ENCODE measurements around the gene EPHB1.

The EPHB1 gene

DNA sequence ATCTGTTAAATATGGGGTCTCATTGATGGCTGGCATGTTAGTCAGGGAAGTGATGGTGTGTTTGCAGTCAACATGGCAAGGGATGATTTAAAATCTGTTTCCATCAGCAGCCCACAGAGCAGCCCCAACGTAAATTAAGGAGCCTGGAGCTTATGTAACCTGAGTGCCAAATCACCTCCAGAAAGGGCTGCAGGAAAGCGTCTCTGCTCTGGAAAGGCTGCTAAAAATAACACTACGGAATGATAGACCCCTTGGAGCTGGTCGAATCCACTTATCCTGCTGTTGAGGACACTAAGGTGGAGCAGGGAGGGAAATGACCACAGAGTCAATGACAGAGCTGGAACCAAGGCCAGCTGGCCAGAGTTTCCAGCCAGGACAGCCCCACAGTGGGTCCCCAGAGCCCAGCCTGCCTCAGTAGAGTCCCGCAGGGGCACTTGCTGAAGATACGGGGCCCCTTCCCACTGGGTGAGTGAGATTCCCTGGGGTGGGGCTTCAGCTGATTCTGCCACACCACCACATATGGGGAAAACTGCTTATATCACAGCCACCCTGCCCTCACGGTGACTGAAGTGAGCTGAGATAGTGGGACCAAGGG, 63.5 kb downstream of the EPHB1 start:
- Histone ChIP-seq H3K36me3 (ENCODE audit: control insufficient read depth, insufficient read depth, low read length) (no peaks in the 10 kb centered on the region), H3K4me3 (ENCODE audit: insufficient read depth, low read depth, low read length) (no peak overlapping the region), H3K27me3 (ENCODE audit: control insufficient read depth, insufficient read depth, low read length, poor library complexity, severe bottlenecking) (no peaks in the 10 kb centered on the region), H3K27ac (ENCODE audit: insufficient read depth, low read depth, low read length, poor library complexity, severe bottlenecking) (no peak overlapping the region), H3K4me1 (ENCODE audit: control insufficient read depth, insufficient read depth, low read length) (no peaks in the 10 kb centered on the region), H3K9me3 (ENCODE audit: control insufficient read depth, low read length) (no peaks in the 10 kb centered on the region)
- 76 to 77% methylated on average over 6 to 7 of the region's 7 CpGs for WGBS, 2 experiments

DNA sequence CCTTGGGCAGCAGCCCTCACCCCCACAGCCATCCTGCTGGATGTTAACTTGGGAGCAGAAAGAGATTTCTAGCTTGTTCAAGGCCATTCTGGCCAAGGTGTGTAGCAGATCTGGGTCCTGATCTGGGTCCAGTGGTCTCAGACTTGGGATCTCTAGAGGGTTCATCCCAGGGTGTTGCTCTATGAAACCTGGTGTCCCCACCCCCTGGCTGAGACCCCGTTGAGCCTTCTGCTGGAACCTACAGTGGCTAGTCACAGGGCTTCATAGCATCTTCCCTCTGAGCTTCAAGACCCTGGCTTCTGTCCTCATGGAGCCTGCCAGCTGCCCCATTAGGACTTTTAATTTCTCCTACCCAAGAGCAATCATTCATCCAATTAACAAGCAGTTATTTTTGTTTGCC, 64.3 kb downstream of the EPHB1 start:
- no peaks in the 10 kb centered on the region for H3K4me1 ChIP-seq (ENCODE audit: control insufficient read depth, insufficient read depth, low read length)
- H3K27me3 ChIP-seq (ENCODE audit: control insufficient read depth, insufficient read depth, low read length, poor library complexity, severe bottlenecking), result no peaks in the 10 kb centered on the region
- 94 to 95% methylated on average over 1 of the region's 1 CpG for WGBS, 2 experiments
- H3K4me3 ChIP-seq (ENCODE audit: insufficient read depth, low read depth, low read length), result no peak overlapping the region
- H3K9me3 ChIP-seq (ENCODE audit: control insufficient read depth, low read length), result no peaks in the 10 kb centered on the region
- no peak overlapping the region for H3K27ac ChIP-seq (ENCODE audit: insufficient read depth, low read depth, low read length, poor library complexity, severe bottlenecking)
- H3K36me3 ChIP-seq (ENCODE audit: control insufficient read depth, insufficient read depth, low read length), result no peaks in the 10 kb centered on the region

DNA sequence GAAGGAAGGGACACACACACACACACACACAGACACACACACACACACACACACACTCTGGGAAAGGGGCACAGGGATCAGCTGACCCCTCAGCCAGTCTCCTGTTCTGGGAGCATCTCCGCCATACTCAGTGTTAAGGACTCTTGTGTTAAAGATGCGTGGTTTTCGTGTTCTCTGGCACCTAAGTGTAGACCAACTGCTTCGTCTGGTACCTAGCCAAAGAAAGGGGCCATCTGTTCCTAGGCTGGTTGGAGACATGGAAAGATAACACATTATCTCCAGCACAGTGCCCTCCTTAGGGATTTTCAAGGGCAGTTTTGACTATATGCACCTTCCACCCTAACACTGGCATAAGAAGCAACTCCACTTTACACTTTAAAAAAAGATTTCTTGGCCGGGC, 65.1 kb downstream of the EPHB1 start:
- H3K4me3 ChIP-seq (ENCODE audit: insufficient read depth, low read depth, low read length), result no peak overlapping the region
- H3K36me3 ChIP-seq (ENCODE audit: control insufficient read depth, insufficient read depth, low read length), result no peaks in the 10 kb centered on the region
- no peak overlapping the region for H3K27ac ChIP-seq (ENCODE audit: insufficient read depth, low read depth, low read length, poor library complexity, severe bottlenecking)
- no peaks in the 10 kb centered on the region for H3K4me1 ChIP-seq (ENCODE audit: control insufficient read depth, insufficient read depth, low read length)
- H3K27me3 ChIP-seq (ENCODE audit: control insufficient read depth, insufficient read depth, low read length, poor library complexity, severe bottlenecking), result no peaks in the 10 kb centered on the region
- 91 to 94% methylated on average over 5 of the region's 5 CpGs for WGBS, 2 experiments
- no peaks in the 10 kb centered on the region for H3K9me3 ChIP-seq (ENCODE audit: control insufficient read depth, low read length)

DNA sequence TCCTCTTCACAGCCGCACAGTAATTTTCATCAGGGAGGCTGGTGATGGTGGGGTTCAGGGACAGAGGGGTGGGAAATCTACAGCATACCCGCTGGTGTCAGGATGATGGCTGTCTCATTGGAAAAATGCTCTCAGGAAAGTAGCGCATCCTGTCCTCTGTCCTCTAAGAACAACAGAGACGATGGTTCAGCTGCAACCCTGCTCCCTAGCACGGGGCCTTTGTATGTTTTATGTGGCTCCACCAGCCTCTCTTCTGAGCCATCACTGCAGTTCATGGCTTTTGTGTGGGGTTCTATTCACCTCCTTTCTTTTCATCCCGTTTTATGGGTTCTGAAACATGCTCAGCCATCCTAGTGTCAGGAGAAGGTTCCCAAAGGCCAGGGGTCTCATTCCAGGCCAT, 68.9 kb downstream of the EPHB1 start:
- 84 to 86% methylated on average over 6 of the region's 6 CpGs for whole genome bisulfite sequencing, 2 experiments
- Histone ChIP-seq H3K4me3 (ENCODE audit: insufficient read depth, low read depth, low read length) (no peak overlapping the region), H3K4me1 (ENCODE audit: control insufficient read depth, insufficient read depth, low read length) (no peaks in the 10 kb centered on the region)

GRCh38 chr3:134864636-134865035, 69.6 kb downstream of the EPHB1 start:
- no peak overlapping the region for H3K4me3 ChIP-seq (ENCODE audit: insufficient read depth, low read depth, low read length)
- no peaks in the 10 kb centered on the region for H3K36me3 ChIP-seq (ENCODE audit: control insufficient read depth, insufficient read depth, low read length)
- no peak overlapping the region for H3K27ac ChIP-seq (ENCODE audit: insufficient read depth, low read depth, low read length, poor library complexity, severe bottlenecking)
- H3K27me3 ChIP-seq (ENCODE audit: control insufficient read depth, insufficient read depth, low read length, poor library complexity, severe bottlenecking), result no peaks in the 10 kb centered on the region
- 87 to 88% methylated on average over 5 of the region's 5 CpGs for WGBS, 2 experiments
- H3K4me1 ChIP-seq (ENCODE audit: control insufficient read depth, insufficient read depth, low read length), result no peaks in the 10 kb centered on the region
- H3K9me3 ChIP-seq (ENCODE audit: control insufficient read depth, low read length), result no peaks in the 10 kb centered on the region

More for the DNA sequence above, 68.9 kb downstream of the EPHB1 start:
- Histone ChIP-seq H3K27ac (ENCODE audit: insufficient read depth, low read depth, low read length, poor library complexity, severe bottlenecking) (no peak overlapping the region), H3K9me3 (ENCODE audit: control insufficient read depth, low read length) (no peaks in the 10 kb centered on the region), H3K36me3 (ENCODE audit: control insufficient read depth, insufficient read depth, low read length) (no peaks in the 10 kb centered on the region), H3K27me3 (ENCODE audit: control insufficient read depth, insufficient read depth, low read length, poor library complexity, severe bottlenecking) (no peaks in the 10 kb centered on the region)

DNA sequence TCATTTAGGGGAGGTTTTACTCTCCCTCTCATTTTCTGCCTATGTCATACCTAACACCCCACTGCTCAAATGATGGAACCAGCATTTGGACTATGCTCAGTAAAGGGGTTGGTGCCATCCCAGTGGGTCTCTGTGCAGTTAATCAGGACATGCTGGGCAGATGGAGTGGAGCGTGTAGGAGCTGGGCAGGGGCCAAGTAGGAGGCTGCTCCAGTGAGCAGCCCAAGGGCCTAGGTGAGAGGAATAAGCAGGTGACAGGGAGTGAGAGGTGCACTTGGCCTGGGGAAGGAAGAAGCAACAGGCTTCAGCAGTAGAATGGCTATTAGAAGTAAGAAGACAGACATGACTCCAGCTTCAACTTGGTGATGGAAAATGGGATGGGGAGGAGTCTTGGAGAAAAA, 72.2 kb downstream of the EPHB1 start:
- H3K4me3 ChIP-seq (ENCODE audit: insufficient read depth, low read depth, low read length), result no peak overlapping the region
- WGBS, 2 experiments, result 95 to 98% methylated on average over 1 of the region's 1 CpG
- H3K9me3 ChIP-seq (ENCODE audit: control insufficient read depth, low read length), result no peaks in the 10 kb centered on the region
- H3K4me1 ChIP-seq (ENCODE audit: control insufficient read depth, insufficient read depth, low read length), result no peaks in the 10 kb centered on the region
- no peaks in the 10 kb centered on the region for H3K36me3 ChIP-seq (ENCODE audit: control insufficient read depth, insufficient read depth, low read length)
- H3K27me3 ChIP-seq (ENCODE audit: control insufficient read depth, insufficient read depth, low read length, poor library complexity, severe bottlenecking), result no peaks in the 10 kb centered on the region
- no peak overlapping the region for H3K27ac ChIP-seq (ENCODE audit: insufficient read depth, low read depth, low read length, poor library complexity, severe bottlenecking)

DNA sequence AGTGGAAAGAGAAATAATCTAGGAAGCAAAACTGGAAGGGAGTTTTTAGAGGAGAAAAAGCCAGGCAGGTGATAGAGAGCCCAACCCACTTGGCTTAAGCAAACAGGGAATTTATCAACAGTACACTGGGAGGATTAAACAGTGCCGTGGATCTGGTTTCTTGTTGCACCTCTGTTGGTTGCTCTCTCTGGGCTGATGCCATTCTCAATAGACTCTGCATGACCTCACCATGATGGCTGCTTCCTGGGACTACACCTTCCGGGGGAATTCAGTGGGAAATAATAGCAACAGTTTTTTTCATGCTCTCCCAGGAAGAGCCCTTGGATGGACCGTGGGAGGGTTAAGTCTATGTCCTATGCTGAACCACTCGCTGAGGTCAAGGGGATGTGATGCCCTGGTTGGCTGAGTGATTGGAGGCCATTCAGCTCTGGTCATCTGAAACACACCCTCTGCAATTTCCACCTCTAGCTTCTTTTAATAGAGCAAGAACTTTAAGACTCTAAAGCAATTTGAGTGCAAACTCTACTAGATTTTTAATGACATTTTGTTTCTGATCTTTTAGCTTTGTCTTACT, 74.2 kb downstream of the EPHB1 start:
- H3K9me3 ChIP-seq (ENCODE audit: control insufficient read depth, low read length), result no peaks in the 10 kb centered on the region
- no peaks in the 10 kb centered on the region for H3K36me3 ChIP-seq (ENCODE audit: control insufficient read depth, insufficient read depth, low read length)
- H3K27ac ChIP-seq (ENCODE audit: insufficient read depth, low read depth, low read length, poor library complexity, severe bottlenecking), result no peak overlapping the region
- WGBS, 2 experiments, result 82 to 90% methylated on average over 4 of the region's 4 CpGs
- no peak overlapping the region for H3K4me3 ChIP-seq (ENCODE audit: insufficient read depth, low read depth, low read length)
- no peaks in the 10 kb centered on the region for H3K4me1 ChIP-seq (ENCODE audit: control insufficient read depth, insufficient read depth, low read length)
- no peaks in the 10 kb centered on the region for H3K27me3 ChIP-seq (ENCODE audit: control insufficient read depth, insufficient read depth, low read length, poor library complexity, severe bottlenecking)

GRCh38 chr3:134871818-134872217, 76.8 kb downstream of the EPHB1 start:
- Histone ChIP-seq H3K4me1 (ENCODE audit: control insufficient read depth, insufficient read depth, low read length) (peaks cover 5% of the 10 kb centered on the region), H3K9me3 (ENCODE audit: control insufficient read depth, low read length) (no peaks in the 10 kb centered on the region), H3K27ac (ENCODE audit: insufficient read depth, low read depth, low read length, poor library complexity, severe bottlenecking) (no peak overlapping the region), H3K36me3 (ENCODE audit: control insufficient read depth, insufficient read depth, low read length) (no peaks in the 10 kb centered on the region), H3K4me3 (ENCODE audit: insufficient read depth, low read depth, low read length) (no peak overlapping the region), H3K27me3 (ENCODE audit: control insufficient read depth, insufficient read depth, low read length, poor library complexity, severe bottlenecking) (no peaks in the 10 kb centered on the region)
- 89 to 93% methylated on average over 1 of the region's 1 CpG for WGBS, 2 experiments

DNA sequence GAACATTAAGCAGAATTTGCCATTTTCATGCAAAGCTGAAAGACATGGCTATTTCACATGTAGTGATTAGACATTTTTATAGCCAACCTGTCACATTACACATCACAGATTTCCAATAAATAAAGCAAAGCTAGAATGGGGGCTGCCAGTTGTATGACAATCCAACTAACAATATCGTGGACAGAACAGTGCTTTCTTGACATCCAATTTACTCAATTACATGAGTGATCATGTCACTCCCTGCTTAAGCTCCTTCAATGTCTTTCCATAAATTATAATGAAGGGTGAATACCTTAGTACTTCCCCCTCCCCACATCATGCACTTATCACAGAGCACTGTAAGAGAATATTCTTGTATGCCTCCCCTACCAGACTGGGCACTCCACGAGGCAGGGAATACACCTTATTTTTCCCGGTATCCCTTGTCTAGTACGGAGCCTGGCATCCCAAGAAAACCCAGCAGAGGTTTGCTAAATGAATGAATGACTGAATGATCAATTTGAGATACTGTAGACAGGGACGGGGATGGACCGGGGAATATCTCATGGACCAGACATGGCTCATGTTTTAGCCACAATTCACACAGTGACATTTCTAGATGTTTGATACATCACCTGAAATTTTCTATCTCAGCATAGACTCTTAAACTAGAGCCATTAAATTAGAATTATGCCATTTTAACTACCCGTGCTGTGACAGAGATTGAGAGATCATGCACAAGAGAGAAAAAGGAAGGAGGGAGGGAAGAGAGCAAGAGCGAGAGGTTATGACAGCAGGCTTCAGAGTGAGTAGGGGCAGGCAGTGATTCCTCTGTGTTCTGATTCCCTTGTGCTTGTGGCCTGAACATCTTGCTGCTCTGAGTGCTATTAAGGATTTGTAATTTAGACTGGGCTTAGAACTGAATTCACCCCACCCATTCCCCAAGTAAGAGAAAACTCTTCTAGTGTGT, 77.7 kb downstream of the EPHB1 start:
- Histone ChIP-seq H3K27ac (ENCODE audit: insufficient read depth, low read depth, low read length, poor library complexity, severe bottlenecking) (no peak overlapping the region), H3K9me3 (ENCODE audit: control insufficient read depth, low read length) (no peaks in the 10 kb centered on the region), H3K36me3 (ENCODE audit: control insufficient read depth, insufficient read depth, low read length) (no peaks in the 10 kb centered on the region), H3K4me1 (ENCODE audit: control insufficient read depth, insufficient read depth, low read length) (peaks cover 5% of the 10 kb centered on the region), H3K27me3 (ENCODE audit: control insufficient read depth, insufficient read depth, low read length, poor library complexity, severe bottlenecking) (no peaks in the 10 kb centered on the region), H3K4me3 (ENCODE audit: insufficient read depth, low read depth, low read length) (no peak overlapping the region)
- WGBS, 2 experiments, result 92 to 95% methylated on average over 8 of the region's 8 CpGs

- Histone ChIP-seq H3K9me3 (ENCODE audit: control insufficient read depth, low read length) (no peaks in the 10 kb centered on the region), H3K27ac (ENCODE audit: insufficient read depth, low read depth, low read length, poor library complexity, severe bottlenecking) (no peak overlapping the region), H3K4me1 (ENCODE audit: control insufficient read depth, insufficient read depth, low read length) (peaks cover 5% of the 10 kb centered on the region), H3K4me3 (ENCODE audit: insufficient read depth, low read depth, low read length) (no peak overlapping the region), H3K36me3 (ENCODE audit: control insufficient read depth, insufficient read depth, low read length) (no peaks in the 10 kb centered on the region), H3K27me3 (ENCODE audit: control insufficient read depth, insufficient read depth, low read length, poor library complexity, severe bottlenecking) (no peaks in the 10 kb centered on the region)
- WGBS, 2 experiments, result 86 to 94% methylated on average over 1 of the region's 1 CpG
Measured at GRCh38 chr3:134873789-134874188, 78.7 kb downstream of the EPHB1 start.
